HepG2 (cell line): ENCODE results near the gene PYHIN1. TPM values are rescaled to one million over a fixed set of nuclear protein-coding genes. Genes with fewer than 3 reads are reported as not detected.

Source experiments
- ATAC-seq: fragments of 200-7000 bp; cut with Tn5 transposase; 3 replicates; pipeline ENCODE4 v1.9.1; 2020; ENCODE audit warnings: mild to moderate bottlenecking, moderate library complexity
- BruUV-seq: library from RNA; stranded (reverse); fragments of 400-500 nt; replicated peaks from 2 replicates; lab custom pipeline; 2021; lab: Mats Ljungman, UMichigan
- CTCF ChIA-PET: fragments of 300-600 bp; formaldehyde crosslinking; extraction: SDS; loops from one replicate; lab custom pipeline; 2021; ENCODE audit warnings: low total read pairs, inconsistent platforms, low intra/inter-chr PET ratio; lab: Yijun Ruan, JAX
- POLR2A ChIA-PET: fragments of 350-600 bp; sonication (Branson Sonifier 250); formaldehyde crosslinking; loops from one replicate; lab custom pipeline; 2020; ENCODE audit warnings: antibody characterized with exemption, inconsistent platforms; lab: Yijun Ruan, JAX
- DNase-seq: peaks from one replicate; pipeline ENCODE4 v3.0.0-alpha.2; 2015; ENCODE audit warnings: low spot score
- FAIRE-seq: peaks from 3 replicates; lab custom pipeline; 2011; peaks lifted over from hg19 to GRCh38; lab: Jason Lieb, UNC
- H2AFZ ChIP-seq: one replicate; pipeline ENCODE4 v1.6.1; 2011; ENCODE audit warnings: low read length, inconsistent platforms
- H3K27ac ChIP-seq: fragments of 300-600 bp; 3 replicates; pipeline ENCODE4 v1.8.0; 2011; ENCODE audit warnings: mixed run types, mild to moderate bottlenecking, mixed read lengths, low read length, inconsistent platforms; ENCODE audit not compliant: insufficient read depth; ENCODE audit errors: extremely low read length
- H3K27me3 ChIP-seq, 2 experiments: fragments of 200-600 bp in 1 of 2; 2 replicates in 1 of 2; 3 replicates in 1 of 2; pipeline versions ENCODE4 v1.6.0 to v1.8.0; 2011; ENCODE audit warnings: low read length in 2 of 2, mild to moderate bottlenecking in 2 of 2, moderate library complexity in 2 of 2, inconsistent platforms in 1 of 2; ENCODE audit not compliant: insufficient read depth in 2 of 2, control insufficient read depth in 1 of 2
- H3K36me3 ChIP-seq, 2 experiments: fragments of 200-600 bp in 1 of 2; replicated peaks in 1 of 2; 2 replicates in 1 of 2; 3 replicates in 1 of 2; pipeline versions ENCODE4 v1.5.1 to v1.8.0; 2011; ENCODE audit warnings: low read length in 2 of 2, inconsistent platforms in 1 of 2; ENCODE audit not compliant: insufficient read depth in 2 of 2, control insufficient read depth in 1 of 2
- H3K4me1 ChIP-seq: 2 replicates; pipeline ENCODE4 v1.5.1; 2012; ENCODE audit warnings: low read length, inconsistent platforms; ENCODE audit not compliant: insufficient read depth
- H3K4me2 ChIP-seq: 2 replicates; pipeline ENCODE4 v1.6.0; 2011; ENCODE audit warnings: low read depth, low read length, inconsistent platforms
- H3K4me3 ChIP-seq, 3 experiments: fragments of 200-600 bp in 1 of 3; sonication (generic), shearing (Covaris generic) in 1 of 3; replicated peaks in 1 of 3; 2 replicates each; pipeline ENCODE4 v1.5.1; 2011 to 2016; ENCODE audit warnings: low read length in 3 of 3, inconsistent platforms in 2 of 3, low read depth in 2 of 3, mild to moderate bottlenecking in 2 of 3, control low read depth in 1 of 3, mixed read lengths in 1 of 3; ENCODE audit not compliant: insufficient read depth in 1 of 3
- H3K79me2 ChIP-seq: one replicate; pipeline ENCODE4 v1.6.1; 2011; ENCODE audit warnings: low read length, inconsistent platforms; ENCODE audit not compliant: insufficient read depth
- H3K9ac ChIP-seq: 2 replicates; pipeline ENCODE4 v1.6.0; 2011; ENCODE audit warnings: mild to moderate bottlenecking, low read depth, low read length, inconsistent platforms; ENCODE audit not compliant: insufficient read depth
- H3K9me3 ChIP-seq: 2 replicates; pipeline ENCODE4 v1.5.1; 2012; ENCODE audit warnings: mild to moderate bottlenecking, low read length
- H4K20me1 ChIP-seq: 2 replicates; pipeline ENCODE4 v1.6.0; 2011; ENCODE audit warnings: inconsistent platforms, mild to moderate bottlenecking, low read length, moderate library complexity; ENCODE audit not compliant: insufficient read depth
- BRCA1 ChIP-seq: sonication (generic); formaldehyde crosslinking; IDR thresholded peaks from 2 replicates; pipeline ENCODE4 v1.4.0; 2020; ENCODE audit warnings: missing genetic modification reagents
- GABPA ChIP-seq, 2 experiments: IDR thresholded peaks; 2 replicates each; pipeline ENCODE4 v1.6.1; 2011 to 2016; ENCODE audit warnings: low read depth in 2 of 2, low read length in 1 of 2, missing biosample characterization in 1 of 2, missing genetic modification characterization in 1 of 2
- HNRNPK ChIP-seq: fragments of 200-400 bp; formaldehyde crosslinking; IDR thresholded peaks from 2 replicates; pipeline ENCODE4 v1.6.1; 2018; ENCODE audit warnings: low read length, low read depth, moderate library complexity, mild to moderate bottlenecking; ENCODE audit not compliant: poor library complexity, severe bottlenecking
- HNRNPUL1 ChIP-seq: fragments of 200-400 bp; formaldehyde crosslinking; IDR thresholded peaks from 2 replicates; pipeline ENCODE4 v1.6.1; 2017; ENCODE audit warnings: low read depth, mild to moderate bottlenecking, low read length, moderate library complexity
- ISX ChIP-seq: sonication (generic); formaldehyde crosslinking; conservative IDR thresholded peaks from 2 replicates; pipeline ENCODE4 v1.5.0; 2020; ENCODE audit warnings: missing genetic modification reagents
- MBD4 ChIP-seq: IDR thresholded peaks from 2 replicates; pipeline ENCODE4 v1.6.1; 2012; ENCODE audit warnings: low read length, inconsistent platforms, borderline replicate concordance
- MLXIP ChIP-seq: sonication (generic); formaldehyde crosslinking; IDR thresholded peaks from 2 replicates; pipeline ENCODE4 v1.9.0; 2021; ENCODE audit warnings: missing genetic modification reagents, borderline replicate concordance
- MYNN ChIP-seq: sonication (generic); formaldehyde crosslinking; IDR thresholded peaks from 2 replicates; pipeline ENCODE4 v1.4.0; 2020; ENCODE audit warnings: mild to moderate bottlenecking, low read depth, missing genetic modification reagents
- PBX3 ChIP-seq: sonication (generic); formaldehyde crosslinking; IDR thresholded peaks from 2 replicates; pipeline ENCODE4 v1.8.1; 2023; ENCODE audit warnings: missing genetic modification reagents, inconsistent platforms, borderline replicate concordance
- RFX5 ChIP-seq: IDR thresholded peaks from 2 replicates; pipeline ENCODE4 v1.6.1; 2011; ENCODE audit warnings: low read depth, low read length, improper control_type of control experiment
- RORA ChIP-seq: sonication (generic); formaldehyde crosslinking; IDR thresholded peaks from 2 replicates; pipeline ENCODE4 v1.5.0; 2020; ENCODE audit warnings: mild to moderate bottlenecking, missing genetic modification reagents, moderate library complexity
- SMAD9 ChIP-seq: sonication (generic); formaldehyde crosslinking; IDR thresholded peaks from 2 replicates; pipeline ENCODE4 v1.5.1; 2020; ENCODE audit warnings: mild to moderate bottlenecking, missing genetic modification reagents
- TFDP1 ChIP-seq: IDR thresholded peaks from 2 replicates; pipeline ENCODE4 v1.6.1; 2016; ENCODE audit warnings: missing compliant biosample characterization, missing genetic modification reagents, borderline replicate concordance
- YEATS4 ChIP-seq: sonication (generic); formaldehyde crosslinking; IDR thresholded peaks from 2 replicates; pipeline ENCODE4 v1.4.0; 2020; ENCODE audit warnings: missing genetic modification reagents, borderline replicate concordance
- ZEB1 ChIP-seq: IDR thresholded peaks from 2 replicates; pipeline ENCODE4 v1.6.1; 2012; ENCODE audit warnings: mild to moderate bottlenecking, low read depth, inconsistent platforms; ENCODE audit not compliant: insufficient replicate concordance
- ZNF569 ChIP-seq: sonication (generic); formaldehyde crosslinking; IDR thresholded peaks from 2 replicates; pipeline ENCODE4 v1.5.0; 2020; ENCODE audit warnings: mild to moderate bottlenecking, missing genetic modification reagents, moderate library complexity, borderline replicate concordance
- WGBS: methylation state at CpG from one replicate; pipeline ENCODE4 v1.1.6; 2017; ENCODE audit warnings: low lambda C conversion rate; 5-methylcytosine and 5-hydroxymethylcytosine counted together
- in situ Hi-C: cut with HindIII; loops from 2 replicates; pipeline ENCODE4 v1.10.0; 2017; ENCODE audit warnings: low pct_unique_long_range_greater_than_20kb; ENCODE audit not compliant: extremely low pct_ligation_motif_present
- intact Hi-C: fragments of 100-400 bp; cut with micrococcal nuclease; formaldehyde crosslinking; loops from one replicate; pipeline ENCODE4 v1.10.0; 2022; ENCODE audit not compliant: unreplicated experiment
- polyA plus RNA-seq, 8 experiments: library from polyadenylated mRNA; depleted of rRNA in 3 of 8; stranded (reverse) in 7 of 8; unstranded in 1 of 8; fragments of >200 nt; fragmentation: Illumina TruSeq in 4 of 8; extraction: Trizol in 4 of 8; gene quantifications; 2 replicates each; pipeline versions ENCODE4 v1.2.1 to v1.2.3, GENCODE V29; 2011 to 2016; ENCODE audit warnings: low read depth in 4 of 8, missing spikeins in 1 of 8, mixed read lengths in 1 of 8; ENCODE audit not compliant: insufficient read depth in 1 of 8
- total RNA-seq, 5 experiments: library from RNA; depleted of rRNA; stranded (reverse); fragments of >200 nt; fragmentation: Illumina TruSeq; extraction: Trizol; gene quantifications; 2 replicates each; pipeline ENCODE4 v1.2.3, GENCODE V29; 2016; ENCODE audit warnings: low read depth in 1 of 5
- TF ChIP-seq, protein P1 (sequence below), 2 experiments: sonication (generic) in 1 of 2; formaldehyde crosslinking in 1 of 2; IDR thresholded peaks; 2 replicates each; pipeline versions ENCODE4 v1.4.0 to v1.6.1; 2018 to 2020; ENCODE audit warnings: missing genetic modification reagents in 2 of 2, borderline replicate concordance in 1 of 2, low read depth in 1 of 2, mild to moderate bottlenecking in 1 of 2, missing biosample characterization in 1 of 2

The PYHIN1 gene
- total and polyA plus RNA-seq, 2 of the 13 experiments (the other 11 are each of a cell fraction or from before 2014, with no cell fraction given), result not detected

DNA sequence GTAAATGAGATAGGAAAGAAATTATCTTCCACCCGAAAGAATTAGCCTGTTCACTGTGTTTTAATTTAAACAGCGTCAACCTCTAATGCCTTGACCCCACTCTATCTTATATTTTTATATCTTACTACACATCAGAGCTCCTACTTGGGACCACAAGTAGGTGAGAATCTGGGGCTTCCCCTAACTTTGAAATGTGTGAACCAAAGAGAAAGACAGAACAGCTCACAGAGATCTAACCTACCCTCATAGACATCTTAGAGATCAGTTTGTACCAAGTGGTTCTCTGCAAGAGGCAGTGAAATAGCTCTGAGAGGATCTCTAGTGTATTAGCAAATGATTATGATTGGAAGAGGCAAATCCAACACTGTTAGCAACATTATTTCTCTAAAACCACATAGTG lies 47.4 kb downstream of the PYHIN1 start (continued):
- no peak for TF ChIP-seq ZEB1
- no peak for TF ChIP-seq MLXIP (CRISPR knock-in tag)
- TF ChIP-seq YEATS4 (CRISPR knock-in tag), result no peak
- no peak for TF ChIP-seq MYNN
- no peak for TF ChIP-seq TFDP1
- TF ChIP-seq RORA, result no peak
- TF ChIP-seq, all 625 proteins: peak for 0

DNA sequence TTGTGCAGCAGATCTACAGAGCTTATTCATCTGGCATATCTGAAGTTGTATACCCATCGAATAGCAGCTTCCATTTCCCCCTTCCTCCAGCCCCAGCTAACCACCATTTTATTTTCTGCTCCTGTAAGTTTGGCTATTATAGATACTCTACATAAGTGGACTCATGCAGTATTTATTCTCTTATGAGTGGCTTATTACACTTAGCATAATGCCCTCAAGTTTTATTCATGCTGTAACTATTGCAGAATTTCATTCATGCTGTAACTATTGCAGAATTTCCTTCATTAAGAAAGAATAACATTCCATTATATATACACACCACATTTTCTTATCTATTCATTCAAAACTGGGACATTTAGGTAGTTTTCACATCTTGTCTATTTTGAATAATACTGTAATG lies 47.9 kb downstream of the PYHIN1 start:
- Histone ChIP-seq H4K20me1 (no peaks in the 10 kb centered on the region), H3K79me2 (no peaks in the 10 kb centered on the region), H3K9me3 (peaks cover 69% of the 10 kb centered on the region), H3K27ac (no peak overlapping the region), H3K9ac (no peak overlapping the region), H3K27me3 (no peaks in the 10 kb centered on the region), H3K4me2 (no peak overlapping the region), H3K4me3 (no peak overlapping the region), H2AFZ (no peak overlapping the region), H3K36me3 (no peaks in the 10 kb centered on the region), H3K4me1 (no peaks in the 10 kb centered on the region)
- FAIRE-seq (no peak), DNase-seq (no peak), ATAC-seq (no peak)
- in situ Hi-C loops, result no loop called here
- BruUV-seq, result no TSS peak
- CTCF ChIA-PET, result no interaction called here
- WGBS, result 5% methylated on average over 1 of the region's 1 CpG
- POLR2A ChIA-PET, result no interaction called here
- intact Hi-C loops, result no loop called here
- no peak for TF ChIP-seq GABPA (IDR thresholded peaks at IDR 0.05; ENCODE audit: low read depth, low read length)
- TF ChIP-seq GABPA (CRISPR knock-in tag; IDR thresholded peaks at IDR 0.05; ENCODE audit: low read depth), result no peak
- TF ChIP-seq HNRNPUL1, result no peak
- no peak for TF ChIP-seq HNRNPK
- TF ChIP-seq SMAD9, result no peak
- TF ChIP-seq PBX3 (CRISPR knock-in tag), result no peak
- TF ChIP-seq MBD4, result no peak
- TF ChIP-seq ISX (CRISPR knock-in tag), result no peak
- no peak for TF ChIP-seq BRCA1 (CRISPR knock-in tag)
- no peak for TF ChIP-seq ZNF569
- TF ChIP-seq, protein P1, sequence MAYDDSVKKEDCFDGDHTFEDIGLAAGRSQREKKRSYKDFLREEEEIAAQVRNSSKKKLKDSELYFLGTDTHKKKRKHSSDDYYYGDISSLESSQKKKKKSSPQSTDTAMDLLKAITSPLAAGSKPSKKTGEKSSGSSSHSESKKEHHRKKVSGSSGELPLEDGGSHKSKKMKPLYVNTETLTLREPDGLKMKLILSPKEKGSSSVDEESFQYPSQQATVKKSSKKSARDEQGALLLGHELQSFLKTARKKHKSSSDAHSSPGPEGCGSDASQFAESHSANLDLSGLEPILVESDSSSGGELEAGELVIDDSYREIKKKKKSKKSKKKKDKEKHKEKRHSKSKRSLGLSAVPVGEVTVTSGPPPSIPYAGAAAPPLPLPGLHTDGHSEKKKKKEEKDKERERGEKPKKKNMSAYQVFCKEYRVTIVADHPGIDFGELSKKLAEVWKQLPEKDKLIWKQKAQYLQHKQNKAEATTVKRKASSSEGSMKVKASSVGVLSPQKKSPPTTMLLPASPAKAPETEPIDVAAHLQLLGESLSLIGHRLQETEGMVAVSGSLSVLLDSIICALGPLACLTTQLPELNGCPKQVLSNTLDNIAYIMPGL (CRISPR knock-in tag; IDR thresholded peaks at IDR 0.05; ENCODE audit: borderline replicate concordance in 1 of 2, low read depth in 1 of 2), result no peak
- no peak for TF ChIP-seq RFX5
